Activated CD8-positive, alpha-beta memory T cell treated with anti-CD3 and anti-CD28 coated beads for 48 hours (primary cell): ENCODE data around the gene MAPKAPK2.
A peak's percentile ranks its signal among the peaks of the same experiment; 100 is the strongest.

ENCODE experiments used
- DNase-seq, 3 experiments: peaks; one replicate each; pipeline ENCODE4 v3.0.0-alpha.2; 2020; ENCODE audit warnings: low read depth in 2 of 3, low spot score in 2 of 3

Gene MAPKAPK2

DNA sequence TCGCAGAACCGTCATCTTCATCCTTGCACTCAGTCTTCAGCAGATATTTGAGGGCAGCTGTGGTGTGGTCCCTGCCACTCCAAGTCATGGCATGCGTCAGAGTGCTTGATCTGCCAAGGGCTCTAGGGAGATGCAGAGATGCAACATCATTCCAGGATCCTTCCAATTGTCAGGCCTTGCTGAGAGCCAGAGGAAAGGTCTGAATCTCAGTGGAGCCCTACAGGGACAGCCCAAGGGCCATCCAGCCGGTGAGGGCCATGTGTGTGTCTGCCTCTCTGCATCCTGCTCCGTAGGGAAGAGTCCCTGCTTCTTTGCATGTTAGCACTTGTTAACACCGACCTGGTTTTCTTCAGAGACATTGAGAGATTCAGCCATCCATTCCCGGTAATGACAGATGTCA, 17.6 kb downstream of the MAPKAPK2 start:
- DNase-seq = no peak

DNA sequence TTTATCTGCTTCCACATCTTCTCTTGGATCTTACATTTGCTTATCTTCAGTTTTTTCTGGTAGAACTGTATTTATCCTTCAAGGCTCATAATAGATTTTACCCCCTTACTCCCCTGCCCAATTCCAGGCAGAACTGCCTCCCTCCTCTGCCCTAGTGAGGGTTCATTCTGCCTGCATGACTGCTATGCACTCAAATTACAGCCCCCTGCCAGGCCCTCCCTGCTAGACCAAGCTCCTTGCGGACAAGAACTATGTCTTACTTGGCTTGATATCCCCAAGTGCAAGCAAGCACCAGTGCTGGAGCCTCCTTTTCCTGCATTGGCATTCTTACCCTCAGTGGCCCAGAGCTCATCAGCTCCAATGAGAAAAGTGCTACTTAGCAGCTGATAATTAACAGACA, 18.1 kb downstream of the MAPKAPK2 start:
- no peak for DNase-seq

DNA sequence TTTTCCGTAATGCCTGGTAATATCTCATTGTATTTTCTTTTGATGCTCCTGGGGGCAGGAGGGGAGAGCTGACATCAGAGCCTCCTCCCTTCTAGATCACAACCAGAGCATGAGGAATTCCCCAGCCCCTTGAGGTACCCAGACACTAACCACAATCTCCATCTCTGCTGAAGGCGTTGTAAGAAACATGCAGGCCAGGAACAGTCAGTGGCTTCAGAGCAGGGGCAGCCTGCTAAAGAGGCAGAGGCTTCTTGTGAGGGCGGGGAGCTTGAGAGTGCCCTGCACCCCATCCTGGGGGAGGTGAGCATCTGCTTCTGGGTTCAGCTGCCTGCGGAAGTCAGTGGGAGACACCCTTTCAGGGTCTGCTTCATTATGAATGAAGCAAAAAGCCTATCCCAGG, 19.0 kb downstream of the MAPKAPK2 start:
- DNase-seq = peak in 1 of 3 experiments; percentile 50

DNA sequence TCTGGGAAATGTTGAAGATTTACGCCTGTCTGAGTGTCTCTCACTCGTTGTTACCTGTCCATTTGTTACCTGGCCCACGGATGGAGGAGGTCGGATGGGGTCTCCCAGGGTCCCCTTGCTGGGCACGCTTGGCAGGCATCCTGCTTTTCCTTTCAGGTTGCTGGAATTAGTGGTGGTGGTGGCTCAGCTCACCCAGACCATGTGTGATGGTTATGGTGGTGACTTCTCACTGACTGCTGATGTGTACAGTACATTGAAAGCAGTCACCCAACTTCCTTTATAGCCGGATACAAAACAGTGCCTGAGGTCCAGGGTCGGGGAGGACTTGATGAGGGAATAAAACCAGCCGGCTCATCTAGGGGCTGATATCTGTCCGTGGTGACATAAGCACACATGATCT, 19.5 kb downstream of the MAPKAPK2 start:
- DNase-seq = no peak

DNA sequence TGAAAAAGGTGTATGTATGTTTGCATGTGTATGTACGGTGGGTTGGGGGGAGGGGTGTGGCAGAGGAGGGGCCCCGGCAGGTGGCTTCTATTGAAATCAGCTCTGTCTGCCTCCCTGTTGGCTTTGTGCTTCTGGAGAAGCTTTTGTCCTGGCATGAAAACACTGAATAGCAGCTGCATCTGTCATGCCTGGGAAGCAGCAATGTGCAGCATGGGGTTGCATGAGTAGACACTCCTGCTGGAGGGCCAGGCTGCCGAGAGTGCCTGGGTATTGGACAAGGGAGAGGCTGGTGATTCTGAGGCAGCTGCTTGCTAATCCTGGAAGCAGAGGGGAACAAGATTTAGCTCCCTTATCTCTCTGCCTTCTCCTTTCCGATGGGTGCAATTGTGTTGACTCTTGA, 20.5 kb downstream of the MAPKAPK2 start:
- DNase-seq = no peak

DNA sequence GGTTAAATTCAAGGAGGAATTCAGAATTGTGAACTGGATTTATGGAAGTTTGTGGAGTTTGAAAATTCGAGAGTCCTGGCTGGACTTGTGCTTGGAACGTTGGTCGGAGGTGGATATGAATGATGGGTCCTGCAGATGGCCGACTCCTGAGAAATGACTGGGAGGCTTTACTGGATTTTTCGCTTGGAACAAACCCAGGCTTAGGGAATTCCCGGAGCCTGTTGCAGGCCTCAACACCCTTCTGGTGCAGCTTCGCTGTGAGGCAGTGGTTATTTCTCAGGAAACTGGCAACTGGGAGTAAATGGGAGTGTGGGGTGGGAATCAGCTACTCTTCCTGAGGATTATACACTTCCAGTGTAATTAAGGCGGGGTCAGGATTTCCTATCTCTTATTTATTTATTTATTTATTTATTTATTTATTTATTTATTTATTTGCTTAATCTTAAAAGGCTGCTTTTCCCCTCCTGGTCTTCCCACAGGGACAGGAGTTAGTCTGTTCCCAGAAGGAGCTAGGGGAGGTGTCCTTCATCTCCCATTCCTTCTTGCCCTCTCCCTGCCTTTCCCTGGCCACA, 21.1 kb downstream of the MAPKAPK2 start:
- no peak for DNase-seq

DNA sequence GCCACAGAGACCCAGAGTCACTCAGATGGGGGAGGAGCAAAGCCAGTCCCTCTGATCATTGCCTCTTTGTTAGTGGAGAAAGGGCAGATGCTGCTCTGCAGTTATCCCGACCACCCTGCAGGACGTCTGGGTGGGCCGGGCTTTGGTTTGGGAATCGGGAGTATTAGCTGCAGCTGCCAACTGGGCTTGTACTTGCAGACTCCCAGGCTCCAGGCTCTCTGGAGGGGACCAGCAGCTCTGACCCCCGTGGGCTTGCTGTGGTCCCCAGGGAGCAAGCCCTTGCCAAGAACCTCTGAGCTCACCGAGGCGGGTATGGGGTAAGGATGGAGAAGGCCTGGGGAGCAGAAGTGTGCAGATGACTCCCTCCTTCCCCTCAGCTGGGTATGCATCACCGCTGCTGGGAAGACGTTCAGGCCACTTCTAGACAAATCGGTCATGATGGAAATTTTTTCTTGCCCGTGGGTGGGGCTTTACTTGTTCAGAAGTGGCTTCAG, 21.6 kb downstream of the MAPKAPK2 start:
- peak in 1 of 3 experiments; percentile 37 for DNase-seq

DNA sequence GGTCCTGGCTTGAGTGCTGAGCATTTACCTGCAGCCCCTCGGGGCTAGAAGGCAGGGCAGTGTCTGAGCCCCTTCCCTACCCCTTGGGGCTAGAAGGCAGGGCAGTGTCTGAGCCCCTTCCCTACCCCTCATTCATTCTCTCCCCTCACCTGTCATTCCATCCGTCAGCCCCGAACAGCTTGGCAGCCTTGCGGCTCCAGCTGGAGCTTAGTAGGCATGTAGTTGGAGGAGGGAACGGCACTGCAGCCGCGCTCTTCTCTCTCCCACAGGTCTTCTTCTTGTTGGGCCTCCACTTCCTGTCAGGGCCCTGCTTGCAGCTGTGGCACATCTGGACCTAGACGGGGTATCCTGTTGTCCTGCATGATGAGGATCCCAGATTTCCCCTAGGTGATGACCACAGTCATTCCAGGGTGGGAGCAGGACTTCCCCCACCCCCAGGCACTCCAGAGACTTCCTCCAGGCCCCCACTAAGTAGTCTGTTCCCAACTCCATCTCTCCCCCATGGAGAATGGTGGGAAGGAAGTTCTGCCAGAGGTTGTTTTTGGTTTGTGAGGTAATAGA, 22.2 kb downstream of the MAPKAPK2 start:
- no peak for DNase-seq

DNA sequence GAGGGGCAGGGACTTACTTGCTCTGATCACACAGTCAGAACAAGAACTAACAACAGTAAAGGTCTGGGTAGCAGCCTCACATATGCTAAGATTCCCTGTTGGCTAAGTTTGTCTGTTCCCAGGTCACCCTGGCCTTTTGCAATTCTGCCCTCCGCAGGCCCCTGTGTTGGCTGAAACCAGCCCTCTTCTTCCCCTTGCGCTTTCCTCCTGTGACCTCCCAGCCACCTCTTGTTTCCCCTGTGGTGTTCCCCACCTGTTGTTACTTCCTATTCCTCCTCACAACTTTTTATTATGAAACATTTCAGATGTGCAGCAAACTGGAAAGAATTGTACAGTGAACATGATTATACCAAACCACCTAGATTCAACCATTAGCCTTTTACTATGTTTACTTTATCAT, 23.4 kb downstream of the MAPKAPK2 start:
- DNase-seq = no peak

DNA sequence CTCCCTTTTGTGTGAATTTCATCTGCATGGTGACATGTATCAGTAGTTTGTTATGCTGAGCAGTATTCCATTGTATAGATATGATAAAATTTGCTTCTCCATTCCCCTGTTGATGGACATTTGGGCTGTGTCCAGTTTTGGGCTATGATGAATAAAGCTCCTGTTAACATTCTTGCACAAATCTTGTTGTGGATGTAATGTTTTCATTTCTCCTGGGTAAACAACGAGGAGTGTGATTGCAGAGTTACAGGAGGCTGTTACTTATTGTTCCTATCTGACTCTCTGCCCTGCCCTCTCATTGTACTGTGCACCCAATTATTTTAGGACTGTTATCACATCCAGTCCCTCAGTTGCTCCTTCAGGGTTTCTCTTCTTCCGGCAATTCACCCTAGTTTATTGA, 24.2 kb downstream of the MAPKAPK2 start:
- DNase-seq = no peak

DNA sequence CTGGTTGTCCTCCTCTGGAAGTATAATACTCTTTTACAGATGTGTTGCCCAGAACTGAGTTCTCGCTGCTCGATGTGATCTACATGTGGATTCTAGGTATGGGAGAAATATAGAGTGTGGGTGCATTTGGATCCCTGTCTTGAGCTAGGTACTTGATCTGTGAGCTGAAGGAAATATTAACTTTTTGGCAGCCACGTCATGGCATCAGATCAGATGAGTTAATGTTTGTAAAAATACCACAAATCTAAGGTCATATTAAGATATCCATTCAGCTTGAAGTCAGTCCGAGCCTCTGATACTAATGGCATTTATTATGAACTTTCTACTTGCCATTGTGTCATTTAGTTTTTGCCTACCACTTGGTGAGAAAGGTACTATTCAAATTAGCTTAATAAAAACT, 24.6 kb downstream of the MAPKAPK2 start:
- no peak for DNase-seq

DNA sequence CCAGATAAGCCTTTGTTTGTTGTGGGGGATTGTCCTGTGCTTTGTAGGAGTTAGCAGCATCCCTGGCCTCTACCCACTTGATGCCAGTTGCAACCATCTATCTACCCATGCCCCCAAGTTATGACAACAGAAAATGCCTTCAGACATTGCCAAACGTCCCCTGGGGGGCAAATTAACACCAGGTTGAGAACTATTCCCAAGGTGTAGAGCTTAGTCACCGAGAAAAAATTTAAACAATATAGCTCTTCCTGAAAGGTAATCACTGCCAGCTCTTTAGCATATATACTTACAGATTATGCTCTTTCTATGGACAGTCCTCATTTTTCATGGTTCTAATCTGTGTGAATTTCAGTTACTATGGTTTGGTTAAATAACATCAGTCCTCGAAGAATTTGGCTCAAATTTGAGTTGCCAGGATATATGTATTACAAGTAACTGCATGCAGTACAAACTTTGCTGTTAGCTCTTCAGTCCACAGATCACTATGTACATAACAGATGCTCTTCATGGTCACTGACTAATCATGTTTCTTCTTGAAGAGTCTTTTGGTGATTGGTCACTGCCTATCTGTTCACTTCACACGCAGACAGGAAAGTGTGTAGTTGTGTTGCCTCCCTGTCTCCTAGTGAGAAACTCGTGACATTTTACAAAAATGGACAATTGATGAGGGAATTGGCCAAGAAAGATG, 25.2 kb downstream of the MAPKAPK2 start:
- DNase-seq = no peak

DNA sequence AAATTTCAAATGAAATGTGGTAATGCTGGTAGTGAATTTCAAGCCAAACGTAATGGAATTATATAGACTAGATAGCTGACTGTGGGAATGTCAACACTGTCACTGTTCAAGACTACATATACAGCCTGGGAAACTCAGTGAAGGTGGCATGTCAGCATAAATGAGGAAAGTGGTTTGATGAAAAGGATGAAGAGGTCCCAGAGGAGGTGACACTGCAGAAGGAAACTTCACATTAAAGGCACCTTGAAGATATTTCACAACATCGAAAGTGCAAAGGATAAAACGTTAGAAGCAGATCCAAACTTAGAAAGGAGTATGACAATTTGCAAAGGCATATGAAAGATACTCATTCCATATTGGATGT, 25.7 kb downstream of the MAPKAPK2 start:
- DNase-seq = no peak

DNA sequence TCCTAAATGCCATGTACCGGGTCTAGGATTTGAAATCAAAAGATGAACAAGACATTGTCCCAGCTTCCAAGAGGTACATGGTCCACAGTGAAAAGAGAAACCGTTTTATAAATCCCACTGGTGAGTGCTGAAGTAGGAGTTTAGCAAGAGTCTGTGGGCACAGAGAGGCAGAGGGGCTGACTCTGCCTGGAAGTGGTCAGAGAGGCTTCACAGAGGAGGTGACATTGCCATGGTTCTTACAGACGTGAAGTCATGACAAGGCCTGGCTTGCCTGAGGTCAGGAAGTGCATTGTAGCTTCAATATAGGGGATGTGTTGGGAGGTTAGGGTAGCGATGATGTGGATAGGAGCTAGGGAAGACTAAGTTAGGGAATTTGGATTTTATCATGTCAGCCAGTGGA, 28.4 kb downstream of the MAPKAPK2 start:
- no peak for DNase-seq

DNA sequence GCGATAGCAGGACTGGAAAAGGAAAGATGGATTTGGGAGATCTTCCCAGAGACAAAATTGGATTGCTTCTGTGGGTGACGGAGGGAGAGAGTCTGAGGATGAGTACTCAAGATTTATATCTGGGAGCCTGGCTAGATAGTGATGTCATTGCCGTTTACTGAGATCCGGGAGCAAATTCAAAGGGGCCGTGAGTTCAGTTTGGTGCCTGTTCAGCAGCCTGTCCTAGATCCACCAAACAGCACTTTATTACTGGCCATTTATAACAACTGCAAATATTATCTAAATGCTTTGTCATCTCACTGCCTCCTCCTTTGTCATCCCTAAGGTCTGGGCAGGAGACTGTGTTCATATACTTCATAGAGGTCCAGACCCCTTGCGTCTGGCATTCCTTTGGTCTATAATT, 29.2 kb downstream of the MAPKAPK2 start:
- no peak for DNase-seq

DNA sequence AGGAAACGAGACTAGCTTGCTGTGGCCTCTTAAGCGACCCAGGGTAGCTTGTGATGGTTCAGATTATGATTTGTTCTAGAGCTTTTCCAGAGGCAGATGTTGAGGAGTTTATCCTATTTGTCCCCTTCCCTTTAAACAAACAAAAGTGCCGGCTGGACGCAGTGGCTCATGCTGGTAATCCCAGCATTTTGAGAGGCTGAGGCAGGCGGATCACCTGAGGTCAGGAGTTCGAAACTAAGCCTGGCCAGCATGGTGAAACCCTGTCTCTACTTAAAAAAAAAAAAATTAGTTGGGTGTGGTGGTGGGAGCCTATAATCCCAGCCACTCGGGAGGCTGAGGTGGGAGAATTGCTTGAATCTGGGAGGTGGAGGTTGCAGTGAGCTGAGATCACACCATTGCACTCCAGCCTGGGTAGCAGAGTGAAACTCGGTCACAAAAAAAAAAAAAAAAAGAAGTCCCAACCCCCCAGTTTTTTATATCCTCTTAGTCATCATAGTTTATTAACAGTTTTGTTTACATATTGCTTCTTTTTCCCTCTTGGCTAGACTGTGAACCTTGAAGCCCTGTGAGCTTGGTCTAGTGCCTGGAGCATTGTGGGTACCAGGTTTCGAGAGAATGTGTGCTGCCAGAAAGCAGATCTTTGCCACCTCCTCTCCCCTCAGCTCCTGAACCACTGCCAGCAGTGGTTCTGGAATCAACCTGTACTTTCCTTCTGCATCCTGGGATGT, 29.8 kb downstream of the MAPKAPK2 start:
- no peak for DNase-seq

DNA sequence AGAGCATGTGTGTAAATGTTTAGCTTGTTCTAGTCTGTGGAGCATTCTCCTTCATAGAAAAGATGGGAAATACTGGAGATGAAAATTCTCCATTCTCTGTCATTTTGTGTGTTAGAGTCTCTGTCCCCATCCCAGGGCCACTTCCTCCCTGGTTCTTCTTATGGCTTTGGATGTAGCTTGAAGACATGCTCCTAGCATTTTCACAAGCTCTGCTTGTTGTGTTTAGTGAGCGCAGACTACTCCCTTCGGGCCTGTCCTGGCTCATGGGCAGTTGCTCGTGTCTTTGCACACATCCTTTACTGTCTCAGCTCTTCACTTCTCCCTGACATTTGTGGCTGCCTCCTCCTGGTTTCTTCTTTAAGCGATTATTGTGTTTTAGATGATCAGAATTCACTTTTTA, 30.4 kb downstream of the MAPKAPK2 start:
- DNase-seq = no peak

DNA sequence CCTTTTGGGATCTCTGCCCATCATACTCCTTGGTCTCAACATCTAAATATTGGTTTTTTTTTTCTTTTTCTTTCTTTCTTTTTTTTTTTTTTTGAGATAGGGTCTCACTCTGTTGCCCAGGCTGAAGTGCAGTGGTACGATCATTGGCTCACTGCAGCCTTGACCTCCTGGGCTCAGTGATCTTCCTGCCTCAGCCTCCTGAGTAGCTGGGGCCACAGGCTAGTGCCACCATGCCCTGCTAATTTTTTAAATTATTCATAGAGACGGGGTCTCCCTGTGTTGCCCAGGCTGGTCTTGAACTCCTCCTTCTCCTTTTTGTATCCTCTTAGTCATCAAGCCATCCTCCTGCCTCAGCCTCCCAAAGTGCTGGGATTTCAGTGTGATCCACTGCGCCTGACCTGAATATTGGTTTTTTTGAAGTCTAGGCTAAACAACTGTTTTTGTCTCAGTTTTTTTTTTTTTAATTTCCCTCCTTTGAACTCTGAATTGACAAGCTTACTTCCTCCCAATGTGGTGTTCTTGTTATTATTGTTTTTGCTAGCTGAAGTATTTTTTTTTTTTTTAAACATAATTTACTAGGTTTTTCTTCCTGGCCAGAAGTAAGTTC, 30.9 kb downstream of the MAPKAPK2 start:
- no peak for DNase-seq

DNA sequence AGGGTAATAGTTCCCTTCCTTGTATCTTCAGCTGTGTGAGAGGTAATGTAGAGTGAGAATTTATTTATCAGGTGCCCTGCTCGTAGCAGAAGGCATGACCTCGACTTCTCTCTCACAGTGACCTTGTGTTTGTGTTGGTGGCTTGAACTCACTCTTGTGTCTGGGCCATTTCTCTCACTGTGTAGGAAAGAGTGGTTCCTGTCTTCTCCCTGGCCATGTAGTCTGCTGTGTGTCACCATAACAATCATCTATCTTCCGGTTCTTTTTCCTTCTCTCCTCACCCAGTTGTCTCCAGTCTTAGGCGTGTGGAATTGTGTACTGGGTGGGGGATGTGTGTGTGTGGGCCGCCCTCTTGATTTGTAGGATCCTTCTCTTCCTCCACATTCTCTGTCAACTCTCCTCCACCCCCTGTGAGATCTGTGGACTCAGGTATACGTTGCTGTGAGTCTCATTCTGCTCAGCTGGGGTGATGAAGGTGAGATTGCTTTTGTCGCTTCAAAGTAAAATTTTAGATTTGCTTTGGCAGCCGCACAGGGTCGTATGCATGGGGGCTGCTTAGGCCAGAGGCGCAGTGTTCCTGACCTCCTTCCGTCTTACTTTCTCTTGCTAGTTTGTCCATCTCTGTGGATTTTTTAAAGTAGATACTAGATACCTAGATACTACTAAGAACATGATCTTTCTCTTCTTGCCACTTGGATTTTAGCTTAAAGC, 31.6 kb downstream of the MAPKAPK2 start:
- no peak for DNase-seq

DNA sequence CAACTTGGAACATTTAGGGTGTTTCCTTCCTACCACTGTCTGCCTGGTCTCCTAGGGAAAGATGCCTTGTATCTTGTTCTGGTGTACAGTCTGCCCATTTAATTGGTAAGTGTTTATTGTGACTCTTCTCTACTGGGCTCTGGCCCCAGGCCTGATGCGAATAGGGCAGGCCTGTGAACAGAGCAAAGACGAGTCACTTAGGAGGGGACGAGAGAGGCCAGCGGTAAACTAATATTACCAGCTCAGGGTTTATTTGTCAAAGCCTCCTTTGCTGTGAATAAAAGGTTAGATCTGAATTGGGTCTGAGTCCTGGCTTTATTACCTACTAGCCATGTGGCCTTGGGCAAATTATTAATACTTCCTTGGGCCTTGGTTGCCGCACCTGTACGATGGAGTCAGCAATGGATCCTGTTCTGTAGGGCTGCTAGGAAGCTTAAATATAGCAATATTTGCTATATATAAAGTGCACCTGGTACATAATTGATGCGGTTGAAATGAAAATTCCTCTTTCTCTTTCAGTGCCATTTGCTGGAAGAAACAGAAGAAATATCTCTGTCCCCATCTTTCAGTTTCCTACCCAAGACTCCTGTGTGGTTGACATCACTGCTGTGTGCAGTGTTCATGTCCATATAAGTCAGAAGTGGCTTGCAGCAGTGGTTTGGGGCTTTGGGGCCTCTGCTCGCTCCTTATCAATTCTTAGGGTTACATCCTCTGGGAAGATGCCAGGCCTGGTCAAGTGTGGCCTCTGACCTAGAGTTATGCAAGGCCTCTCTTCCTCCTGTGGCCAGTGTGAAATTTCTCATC, 32.4 kb downstream of the MAPKAPK2 start:
- DNase-seq = no peak
